MM.1S (cell line): ENCODE data around the gene RASA1.

ENCODE experiments used
- DNase-seq: peaks from one replicate; pipeline ENCODE4 v3.0.0-alpha.2; 2015
- H2AFZ ChIP-seq: fragments of 300-600 bp; sonication (generic); 2 replicates; pipeline ENCODE4 v1.6.0; 2016; ENCODE audit warnings: antibody characterized with exemption, low read length
- H3F3A ChIP-seq: fragments of 300-600 bp; sonication (generic); 2 replicates; pipeline ENCODE4 v1.6.1; 2016; ENCODE audit warnings: mild to moderate bottlenecking, antibody characterized with exemption, low read length, moderate library complexity, mixed read lengths; ENCODE audit not compliant: insufficient read depth
- H3K27ac ChIP-seq: fragments of 300-600 bp; sonication (generic); 2 replicates; pipeline ENCODE4 v1.5.1; 2016; ENCODE audit warnings: mild to moderate bottlenecking, low read length
- H3K27me3 ChIP-seq: fragments of 300-600 bp; sonication (generic); replicated peaks from 2 replicates; pipeline ENCODE4 v1.6.0; 2016; ENCODE audit warnings: low read length; ENCODE audit not compliant: insufficient read depth
- H3K36me3 ChIP-seq: fragments of 300-600 bp; sonication (generic); replicated peaks from 2 replicates; pipeline ENCODE4 v1.6.1; 2016; ENCODE audit warnings: mild to moderate bottlenecking, low read length, mixed read lengths; ENCODE audit not compliant: insufficient read depth
- H3K4me1 ChIP-seq: fragments of 300-600 bp; sonication (generic); 2 replicates; pipeline ENCODE4 v1.6.1; 2016; ENCODE audit warnings: low read length, mixed read lengths
- H3K4me2 ChIP-seq: fragments of 300-600 bp; sonication (generic); 2 replicates; pipeline ENCODE4 v1.6.0; 2016; ENCODE audit warnings: low read depth, low read length
- H3K4me3 ChIP-seq: fragments of 300-600 bp; sonication (generic); 2 replicates; pipeline ENCODE4 v1.5.1; 2016; ENCODE audit warnings: low read length, mixed read lengths
- H3K79me2 ChIP-seq: fragments of 300-600 bp; sonication (generic); 2 replicates; pipeline ENCODE4 v1.6.1; 2016; ENCODE audit warnings: mixed run types, low read length, mixed read lengths
- H3K9ac ChIP-seq: fragments of 300-600 bp; sonication (generic); 2 replicates; pipeline ENCODE4 v1.6.1; 2016; ENCODE audit warnings: low read length, mixed read lengths
- H3K9me2 ChIP-seq: fragments of 300-600 bp; sonication (generic); replicated peaks from 2 replicates; pipeline ENCODE4 v1.6.1; 2016; ENCODE audit warnings: mild to moderate bottlenecking, low read length, mixed read lengths; ENCODE audit not compliant: insufficient read depth
- H3K9me3 ChIP-seq: fragments of 300-600 bp; sonication (generic); replicated peaks from 2 replicates; pipeline ENCODE4 v1.6.1; 2016; ENCODE audit warnings: mild to moderate bottlenecking, low read length, mixed read lengths; ENCODE audit not compliant: insufficient read depth
- H4K20me1 ChIP-seq: fragments of 300-600 bp; sonication (generic); 2 replicates; pipeline ENCODE4 v1.6.1; 2016; ENCODE audit warnings: mild to moderate bottlenecking, low read length, moderate library complexity, mixed read lengths; ENCODE audit not compliant: insufficient read depth
- EZH2 ChIP-seq: fragments of 300-600 bp; sonication (generic); optimal IDR thresholded peaks from 2 replicates; pipeline ENCODE3; 2017; ENCODE audit warnings: low read depth, mild to moderate bottlenecking, antibody characterized with exemption, low read length, mixed read lengths
- EZH2phosphoT487 ChIP-seq: fragments of 300-600 bp; sonication (generic); IDR thresholded peaks from 2 replicates; pipeline ENCODE4 v1.6.1; 2018; ENCODE audit warnings: antibody characterized with exemption, low read length
- TF ChIP-seq, protein P1 (sequence below): fragments of 300-600 bp; sonication (generic); IDR thresholded peaks from 2 replicates; pipeline ENCODE4 v1.5.1; 2016; ENCODE audit warnings: antibody characterized with exemption, low read length, mixed read lengths

RASA1 gene

DNA sequence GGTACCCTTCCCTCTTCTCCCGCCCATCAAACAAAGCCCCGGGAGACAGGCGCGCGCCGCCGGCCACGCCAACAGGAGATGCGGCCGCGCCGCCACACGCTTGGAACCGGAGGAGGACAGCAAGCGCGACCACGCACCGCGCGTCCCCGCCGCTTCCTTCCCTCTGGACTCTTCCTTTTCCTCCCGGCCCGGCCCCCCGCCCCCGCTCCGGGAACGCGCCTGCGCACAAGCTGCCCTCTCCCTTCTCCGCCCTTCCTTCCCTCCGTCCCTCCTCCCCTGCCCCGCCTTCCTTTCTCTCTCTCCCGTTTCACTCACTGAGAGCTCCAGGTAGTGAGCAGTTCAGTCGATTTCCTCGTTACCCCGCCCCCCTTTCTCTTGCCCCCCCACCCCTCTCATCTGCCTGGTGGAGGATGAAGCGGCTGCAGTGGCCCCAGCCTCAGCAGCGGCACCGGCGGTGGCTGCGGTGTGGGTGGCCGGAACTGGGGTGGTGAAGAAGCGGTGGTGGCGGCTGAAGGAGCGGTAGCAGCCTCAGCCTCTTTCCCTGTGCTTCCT, at the start of gene RASA1:
TSS of gene RASA1 (plus strand) at position 310 of the 552 bp plus-strand sequence. CDS start 569 bp downstream, outside the sequence.
- Histone ChIP-seq H3K9me3 (no peaks in the 10 kb centered on the region), H3K27ac (peak within 1 kb of the TSS; percentile 84), H3K27me3 (no peaks in the 10 kb centered on the region), H3K79me2 (peaks cover 48% of the 10 kb centered on the region), H3K36me3 (no peaks in the 10 kb centered on the region), H4K20me1 (no peaks in the 10 kb centered on the region), H3K4me3 (peak within 1 kb of the TSS; percentile 88), H3K9me2 (no peaks in the 10 kb centered on the region), H3K4me2 (peak within 1 kb of the TSS; percentile 92), H2AFZ (peak within 1 kb of the TSS; percentile 89), H3K9ac (peak within 1 kb of the TSS; percentile 82), H3K4me1 (no peaks in the 10 kb centered on the region), H3F3A (peaks cover 16% of the 10 kb centered on the region)
- TF ChIP-seq, protein P1, sequence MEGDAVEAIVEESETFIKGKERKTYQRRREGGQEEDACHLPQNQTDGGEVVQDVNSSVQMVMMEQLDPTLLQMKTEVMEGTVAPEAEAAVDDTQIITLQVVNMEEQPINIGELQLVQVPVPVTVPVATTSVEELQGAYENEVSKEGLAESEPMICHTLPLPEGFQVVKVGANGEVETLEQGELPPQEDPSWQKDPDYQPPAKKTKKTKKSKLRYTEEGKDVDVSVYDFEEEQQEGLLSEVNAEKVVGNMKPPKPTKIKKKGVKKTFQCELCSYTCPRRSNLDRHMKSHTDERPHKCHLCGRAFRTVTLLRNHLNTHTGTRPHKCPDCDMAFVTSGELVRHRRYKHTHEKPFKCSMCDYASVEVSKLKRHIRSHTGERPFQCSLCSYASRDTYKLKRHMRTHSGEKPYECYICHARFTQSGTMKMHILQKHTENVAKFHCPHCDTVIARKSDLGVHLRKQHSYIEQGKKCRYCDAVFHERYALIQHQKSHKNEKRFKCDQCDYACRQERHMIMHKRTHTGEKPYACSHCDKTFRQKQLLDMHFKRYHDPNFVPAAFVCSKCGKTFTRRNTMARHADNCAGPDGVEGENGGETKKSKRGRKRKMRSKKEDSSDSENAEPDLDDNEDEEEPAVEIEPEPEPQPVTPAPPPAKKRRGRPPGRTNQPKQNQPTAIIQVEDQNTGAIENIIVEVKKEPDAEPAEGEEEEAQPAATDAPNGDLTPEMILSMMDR: no peak
- TF ChIP-seq EZH2 (no peak), EZH2phosphoT487 (no peak)
- peak; percentile 88 for DNase-seq

DNA sequence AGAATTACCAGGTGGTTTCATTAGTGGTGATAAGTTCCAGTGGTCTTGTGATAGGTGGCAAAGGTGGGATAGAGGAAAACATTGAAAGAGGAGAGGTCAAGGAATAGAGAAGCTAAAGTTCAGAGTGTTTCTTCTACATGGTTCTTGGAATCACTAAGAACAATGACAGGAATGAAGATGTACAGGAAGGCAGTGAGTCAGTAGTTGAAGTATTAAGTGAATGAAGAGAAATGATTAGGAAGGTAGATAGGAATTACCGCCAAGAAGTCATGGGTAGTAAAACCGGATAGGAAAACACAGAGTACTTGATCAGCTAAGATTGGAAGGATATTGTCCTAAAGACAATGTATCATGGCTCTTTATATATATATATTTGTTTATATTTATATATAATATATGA, 37.9 kb upstream of the RASA1 start:
- no peak for DNase-seq
- TF ChIP-seq EZH2 (no peak), EZH2phosphoT487 (no peak)
- TF ChIP-seq, protein P1: no peak
- Histone ChIP-seq H3K4me3 (no peak overlapping the region), H3K36me3 (no peaks in the 10 kb centered on the region), H2AFZ (no peak overlapping the region), H4K20me1 (no peaks in the 10 kb centered on the region), H3K9me2 (no peaks in the 10 kb centered on the region), H3K9me3 (no peaks in the 10 kb centered on the region), H3K79me2 (no peaks in the 10 kb centered on the region), H3F3A (no peaks in the 10 kb centered on the region), H3K9ac (no peak overlapping the region), H3K27ac (no peak overlapping the region), H3K4me1 (no peaks in the 10 kb centered on the region), H3K27me3 (no peaks in the 10 kb centered on the region), H3K4me2 (no peak overlapping the region)

DNA sequence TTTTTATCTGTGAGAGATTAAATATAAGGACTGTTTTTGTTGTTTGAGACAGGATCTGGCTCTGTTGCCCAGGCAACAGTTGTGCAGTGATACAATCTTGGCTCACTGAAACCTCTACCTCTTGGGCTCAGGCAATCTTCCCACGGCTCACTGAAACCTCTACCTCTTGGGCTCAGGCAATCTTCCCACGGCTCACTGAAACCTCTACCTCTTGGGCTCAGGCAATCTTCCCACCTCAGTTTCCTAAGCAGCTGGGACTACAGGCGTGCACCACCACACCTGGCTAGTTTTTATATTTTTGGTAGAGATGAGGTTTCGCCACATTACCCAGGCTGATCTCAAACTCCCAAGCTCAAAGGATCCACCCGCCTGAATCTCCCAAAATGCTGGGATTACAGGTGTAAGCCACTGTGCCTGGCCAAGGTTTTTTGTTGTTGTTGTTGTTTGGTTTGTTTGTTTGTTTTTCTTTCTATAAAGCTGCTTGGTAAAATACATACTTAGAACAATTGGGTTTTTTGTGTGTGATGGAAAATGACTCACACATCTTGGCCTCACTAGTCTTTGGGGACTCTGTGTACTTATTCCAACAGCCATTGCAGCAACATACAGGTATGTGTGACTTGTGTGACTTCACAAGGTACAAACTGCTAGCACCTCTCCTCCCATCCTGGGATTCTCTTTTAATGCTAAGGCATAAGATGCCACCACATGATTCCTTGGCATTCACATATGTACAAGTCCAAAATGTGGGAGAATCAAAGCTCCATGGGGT, 36.5 kb upstream of the RASA1 start:
- no peaks in the 10 kb centered on the region for H3K36me3 ChIP-seq
- no peaks in the 10 kb centered on the region for H3K4me1 ChIP-seq
- no peak overlapping the region for H3K4me3 ChIP-seq
- no peak for DNase-seq
- no peaks in the 10 kb centered on the region for H3F3A ChIP-seq
- no peak overlapping the region for H3K4me2 ChIP-seq
- TF ChIP-seq EZH2 (no peak), EZH2phosphoT487 (no peak)
- H3K79me2 ChIP-seq: no peaks in the 10 kb centered on the region
- no peak overlapping the region for H3K9ac ChIP-seq
- H4K20me1 ChIP-seq: no peaks in the 10 kb centered on the region
- H3K27me3 ChIP-seq: no peaks in the 10 kb centered on the region
- no peak overlapping the region for H3K27ac ChIP-seq
- no peaks in the 10 kb centered on the region for H3K9me3 ChIP-seq
- H2AFZ ChIP-seq: no peak overlapping the region
- no peaks in the 10 kb centered on the region for H3K9me2 ChIP-seq

DNA sequence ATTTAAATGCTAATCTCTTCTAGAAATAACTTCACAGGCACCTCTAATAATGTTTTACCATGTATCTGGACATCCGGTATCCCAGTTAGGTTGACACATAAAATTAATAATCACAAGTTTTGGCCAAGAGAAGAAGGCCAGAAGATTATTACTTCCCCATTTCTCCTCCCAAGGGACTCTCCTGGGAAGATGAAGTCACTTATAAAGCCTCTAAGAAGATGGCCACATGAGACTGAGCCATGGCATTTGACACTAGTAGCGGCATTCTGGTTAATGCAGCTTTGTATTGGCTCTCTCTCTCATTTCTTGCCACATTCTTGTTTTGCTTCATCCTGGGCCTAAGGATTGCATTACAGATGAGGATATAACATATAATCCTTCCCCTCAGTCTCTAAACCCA, 34.5 kb upstream of the RASA1 start:
- H3K27me3 ChIP-seq: no peaks in the 10 kb centered on the region
- TF ChIP-seq EZH2: no peak
- TF ChIP-seq EZH2phosphoT487: no peak
- TF ChIP-seq, protein P1: no peak
- H3K9me3 ChIP-seq: no peaks in the 10 kb centered on the region
- DNase-seq: no peak
- H3K4me2 ChIP-seq: no peak overlapping the region
- H2AFZ ChIP-seq: no peak overlapping the region
- H3K4me1 ChIP-seq: no peaks in the 10 kb centered on the region
- H3K27ac ChIP-seq: no peak overlapping the region
- no peak overlapping the region for H3K4me3 ChIP-seq
- H3K79me2 ChIP-seq: no peaks in the 10 kb centered on the region
- no peaks in the 10 kb centered on the region for H3K36me3 ChIP-seq
- H3K9ac ChIP-seq: no peak overlapping the region
- no peaks in the 10 kb centered on the region for H3F3A ChIP-seq
- no peaks in the 10 kb centered on the region for H4K20me1 ChIP-seq
- no peaks in the 10 kb centered on the region for H3K9me2 ChIP-seq
